Measurements from ENCODE around the gene HDAC1.

HDAC1 gene

DNA sequence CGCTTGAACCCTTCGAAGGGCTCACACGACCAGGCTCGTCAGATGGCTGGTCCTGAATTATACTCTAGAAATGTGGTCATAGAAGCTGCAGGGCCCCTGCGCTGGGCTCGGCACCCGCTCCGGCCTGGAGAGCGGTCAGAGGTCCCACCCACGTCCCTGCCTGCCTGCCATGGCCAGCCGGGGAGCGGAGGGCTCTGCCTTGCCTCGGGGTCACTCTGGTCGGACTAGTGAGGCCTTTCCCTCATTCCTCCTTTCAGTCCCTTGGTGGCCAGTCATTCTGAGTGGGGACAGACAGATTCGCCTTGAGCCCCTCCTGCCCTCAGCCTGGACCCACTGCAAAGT, 44.7 kb downstream of the HDAC1 start:
- Histone ChIP-seq H3K4me2 (peak overlapping the region; percentile 92), H3K79me2 (ENCODE audit: insufficient read depth, low read depth) (no peaks in the 10 kb centered on the region), H3K4me3 (IDR thresholded peaks at IDR 0.05; ENCODE audit: insufficient read depth, low read depth, low read length) (no peak overlapping the region), H3K36me3 (ENCODE audit: insufficient read depth) (no peaks in the 10 kb centered on the region; the same call in 1 of the 2 replicates), H3K9ac (no peak overlapping the region), H3K4me1 (ENCODE audit: low read depth, poor library complexity, severe bottlenecking) (peaks cover 59% of the 10 kb centered on the region), H4K20me1 (ENCODE audit: insufficient read depth) (no peaks in the 10 kb centered on the region), H3K27ac (no peak overlapping the region), H2AFZ (ENCODE audit: low read depth) (no peak overlapping the region), H3K27me3 (ENCODE audit: insufficient read depth, low read depth) (no peaks in the 10 kb centered on the region)
- TF ChIP-seq, protein P1, sequence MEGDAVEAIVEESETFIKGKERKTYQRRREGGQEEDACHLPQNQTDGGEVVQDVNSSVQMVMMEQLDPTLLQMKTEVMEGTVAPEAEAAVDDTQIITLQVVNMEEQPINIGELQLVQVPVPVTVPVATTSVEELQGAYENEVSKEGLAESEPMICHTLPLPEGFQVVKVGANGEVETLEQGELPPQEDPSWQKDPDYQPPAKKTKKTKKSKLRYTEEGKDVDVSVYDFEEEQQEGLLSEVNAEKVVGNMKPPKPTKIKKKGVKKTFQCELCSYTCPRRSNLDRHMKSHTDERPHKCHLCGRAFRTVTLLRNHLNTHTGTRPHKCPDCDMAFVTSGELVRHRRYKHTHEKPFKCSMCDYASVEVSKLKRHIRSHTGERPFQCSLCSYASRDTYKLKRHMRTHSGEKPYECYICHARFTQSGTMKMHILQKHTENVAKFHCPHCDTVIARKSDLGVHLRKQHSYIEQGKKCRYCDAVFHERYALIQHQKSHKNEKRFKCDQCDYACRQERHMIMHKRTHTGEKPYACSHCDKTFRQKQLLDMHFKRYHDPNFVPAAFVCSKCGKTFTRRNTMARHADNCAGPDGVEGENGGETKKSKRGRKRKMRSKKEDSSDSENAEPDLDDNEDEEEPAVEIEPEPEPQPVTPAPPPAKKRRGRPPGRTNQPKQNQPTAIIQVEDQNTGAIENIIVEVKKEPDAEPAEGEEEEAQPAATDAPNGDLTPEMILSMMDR (conservative IDR thresholded peaks at IDR 0.05; ENCODE audit: low read depth, low read length), result no peak

DNA sequence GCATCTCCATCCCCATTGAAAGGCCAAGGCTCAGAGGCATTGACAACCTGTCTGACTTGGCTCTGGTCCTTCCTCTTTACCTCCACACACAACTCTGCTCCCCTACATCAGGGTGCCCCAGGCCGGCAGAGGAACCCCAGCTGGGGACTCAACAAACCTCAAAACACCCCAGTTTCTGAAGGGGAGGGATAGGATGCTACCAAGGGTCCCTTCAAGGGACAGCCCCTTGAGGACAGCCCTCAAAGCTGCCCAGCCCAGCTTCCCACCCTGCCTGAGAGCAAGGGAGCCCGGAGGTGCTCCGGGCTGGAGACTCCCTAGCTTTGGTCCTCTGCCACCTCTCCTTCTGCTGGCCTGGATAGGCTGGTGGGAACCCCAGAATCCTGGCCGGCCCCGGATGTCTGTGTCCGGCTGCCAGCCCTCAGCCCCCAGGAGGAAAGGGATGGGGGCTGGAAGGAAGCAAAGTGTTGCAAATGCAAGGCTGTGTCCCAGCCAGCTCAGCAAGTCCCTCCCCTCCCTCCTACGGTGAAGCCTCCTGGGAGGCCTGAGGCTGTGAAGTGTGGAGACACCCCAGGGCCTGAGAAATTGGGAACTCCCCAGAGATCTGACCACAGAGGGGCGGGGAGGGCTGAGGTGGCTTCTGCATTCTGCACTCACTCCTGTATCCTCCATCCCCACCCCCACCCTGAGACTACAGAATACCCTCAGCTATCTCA, 45.2 kb downstream of the HDAC1 start:
- Histone ChIP-seq H4K20me1 (ENCODE audit: insufficient read depth) (no peaks in the 10 kb centered on the region), H3K36me3 (ENCODE audit: insufficient read depth) (no peaks in the 10 kb centered on the region; the same call in 1 of the 2 replicates), H3K4me2 (peak overlapping the region; percentile 92), H3K4me1 (ENCODE audit: low read depth, poor library complexity, severe bottlenecking) (peaks cover 64% of the 10 kb centered on the region), H3K79me2 (ENCODE audit: insufficient read depth, low read depth) (no peaks in the 10 kb centered on the region), H3K9ac (no peak overlapping the region), H3K4me3 (IDR thresholded peaks at IDR 0.05; ENCODE audit: insufficient read depth, low read depth, low read length) (no peak overlapping the region), H2AFZ (ENCODE audit: low read depth) (no peak overlapping the region), H3K27me3 (ENCODE audit: insufficient read depth, low read depth) (no peaks in the 10 kb centered on the region), H3K27ac (0 out of 2 replicates have a peak overlapping the region, but pooled peaks have one; percentile 26)
- TF ChIP-seq, protein P1 (conservative IDR thresholded peaks at IDR 0.05; ENCODE audit: low read depth, low read length), result no peak

DNA sequence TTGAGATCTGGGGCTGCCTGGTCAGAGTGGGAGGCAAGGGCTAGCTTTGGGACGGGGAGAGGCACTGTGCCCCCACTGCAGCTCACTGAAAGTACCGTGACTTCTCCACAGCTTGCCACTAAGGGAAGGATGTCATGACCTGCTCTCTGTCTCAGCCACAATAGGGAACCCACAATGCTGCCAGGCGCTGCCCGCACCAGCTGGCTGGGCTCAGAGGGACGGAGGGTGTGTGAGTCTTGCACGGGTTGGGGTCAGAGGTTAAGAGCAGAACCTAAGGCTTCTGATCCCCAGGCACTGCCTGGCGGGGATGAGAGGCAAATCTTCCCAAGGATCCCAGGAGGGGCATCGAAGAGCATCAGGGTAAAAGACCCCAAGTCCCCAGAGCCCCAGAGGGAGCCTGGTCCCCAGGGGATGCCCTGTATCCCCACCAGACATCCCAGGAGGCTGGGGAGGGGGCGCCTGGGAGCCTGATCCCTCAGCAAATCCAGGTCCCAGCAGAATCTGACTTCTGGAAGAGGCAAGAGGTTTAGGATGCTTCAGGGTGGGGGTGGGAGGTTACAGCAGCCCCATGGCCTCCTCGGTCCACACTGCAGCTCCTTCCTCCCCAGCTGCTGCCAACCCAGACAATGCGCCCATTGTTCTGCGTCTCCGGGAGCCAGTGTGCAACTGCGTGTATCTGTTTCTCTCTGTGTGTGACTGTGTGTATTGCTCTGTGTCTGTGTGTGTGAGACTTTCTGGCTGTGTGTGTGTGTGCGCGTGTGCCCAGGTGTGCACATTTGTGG, 46.2 kb downstream of the HDAC1 start:
- Histone ChIP-seq H3K4me3 (IDR thresholded peaks at IDR 0.05; ENCODE audit: insufficient read depth, low read depth, low read length) (no peak overlapping the region), H3K27ac (peak overlapping the region; percentile 26; the same call in 1 of the 2 replicates), H3K79me2 (ENCODE audit: insufficient read depth, low read depth) (no peaks in the 10 kb centered on the region), H3K9ac (no peak overlapping the region), H4K20me1 (ENCODE audit: insufficient read depth) (no peaks in the 10 kb centered on the region), H3K4me1 (ENCODE audit: low read depth, poor library complexity, severe bottlenecking) (peaks cover 63% of the 10 kb centered on the region), H2AFZ (ENCODE audit: low read depth) (0 out of 2 replicates have a peak overlapping the region, but pooled peaks have one; percentile 6), H3K27me3 (ENCODE audit: insufficient read depth, low read depth) (no peaks in the 10 kb centered on the region), H3K36me3 (ENCODE audit: insufficient read depth) (no peaks in the 10 kb centered on the region), H3K4me2 (peak overlapping the region; percentile 92)
- TF ChIP-seq, protein P1 (conservative IDR thresholded peaks at IDR 0.05; ENCODE audit: low read depth, low read length), result no peak

DNA sequence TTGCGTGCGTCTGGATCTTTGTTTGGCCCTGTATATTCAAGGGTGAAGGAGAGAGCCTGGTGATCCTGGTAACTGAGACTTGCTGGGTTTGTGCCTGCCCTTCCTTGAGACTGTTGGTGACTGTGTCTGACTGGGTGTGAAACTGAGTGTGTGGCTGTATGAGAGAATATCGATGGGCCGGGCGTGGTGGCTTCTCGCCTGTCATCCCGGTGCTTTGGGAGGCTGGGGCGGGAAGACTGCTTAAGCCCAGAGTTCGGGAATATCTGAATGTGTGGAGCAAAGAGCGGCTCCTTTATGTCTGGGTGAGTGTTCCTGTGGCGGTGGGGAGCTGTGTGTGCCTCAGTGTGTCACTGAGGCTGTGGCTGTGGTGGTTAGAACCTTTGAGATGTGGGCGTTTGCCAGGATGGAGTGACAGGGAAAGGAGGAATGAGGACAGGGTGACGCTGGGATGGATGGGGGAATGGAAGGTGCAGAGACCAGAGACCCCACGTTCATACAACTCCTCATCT, 46.8 kb downstream of the HDAC1 start:
- Histone ChIP-seq H3K9ac (no peak overlapping the region), H3K4me2 (peak overlapping the region; percentile 92), H3K27me3 (ENCODE audit: insufficient read depth, low read depth) (no peaks in the 10 kb centered on the region), H3K4me1 (ENCODE audit: low read depth, poor library complexity, severe bottlenecking) (peaks cover 56% of the 10 kb centered on the region), H4K20me1 (ENCODE audit: insufficient read depth) (no peaks in the 10 kb centered on the region), H3K4me3 (IDR thresholded peaks at IDR 0.05; ENCODE audit: insufficient read depth, low read depth, low read length) (no peak overlapping the region), H2AFZ (ENCODE audit: low read depth) (no peak overlapping the region), H3K27ac (no peak overlapping the region), H3K79me2 (ENCODE audit: insufficient read depth, low read depth) (no peaks in the 10 kb centered on the region), H3K36me3 (ENCODE audit: insufficient read depth) (no peaks in the 10 kb centered on the region)
- TF ChIP-seq, protein P1 (conservative IDR thresholded peaks at IDR 0.05; ENCODE audit: low read depth, low read length), result no peak

All from KMS-11 (cell line).